HG02678 (cell line): Measurements from ENCODE around the gene PSTPIP1.
A peak's percentile ranks its signal among the peaks of the same experiment; 100 is the strongest.
"Not testable (repeated sequence)": the region's sequence is repeated elsewhere in the genome, so short reads cannot be mapped to it uniquely, and the experiment has no call there.

Source experiments
- ATAC-seq: cut with Tn5 transposase; IDR thresholded peaks from one replicate; pipeline ENCODE4 v1.9.1; 2021; ENCODE audit warnings: mild to moderate bottlenecking, moderate library complexity; ENCODE audit not compliant: unreplicated experiment

Gene PSTPIP1

DNA sequence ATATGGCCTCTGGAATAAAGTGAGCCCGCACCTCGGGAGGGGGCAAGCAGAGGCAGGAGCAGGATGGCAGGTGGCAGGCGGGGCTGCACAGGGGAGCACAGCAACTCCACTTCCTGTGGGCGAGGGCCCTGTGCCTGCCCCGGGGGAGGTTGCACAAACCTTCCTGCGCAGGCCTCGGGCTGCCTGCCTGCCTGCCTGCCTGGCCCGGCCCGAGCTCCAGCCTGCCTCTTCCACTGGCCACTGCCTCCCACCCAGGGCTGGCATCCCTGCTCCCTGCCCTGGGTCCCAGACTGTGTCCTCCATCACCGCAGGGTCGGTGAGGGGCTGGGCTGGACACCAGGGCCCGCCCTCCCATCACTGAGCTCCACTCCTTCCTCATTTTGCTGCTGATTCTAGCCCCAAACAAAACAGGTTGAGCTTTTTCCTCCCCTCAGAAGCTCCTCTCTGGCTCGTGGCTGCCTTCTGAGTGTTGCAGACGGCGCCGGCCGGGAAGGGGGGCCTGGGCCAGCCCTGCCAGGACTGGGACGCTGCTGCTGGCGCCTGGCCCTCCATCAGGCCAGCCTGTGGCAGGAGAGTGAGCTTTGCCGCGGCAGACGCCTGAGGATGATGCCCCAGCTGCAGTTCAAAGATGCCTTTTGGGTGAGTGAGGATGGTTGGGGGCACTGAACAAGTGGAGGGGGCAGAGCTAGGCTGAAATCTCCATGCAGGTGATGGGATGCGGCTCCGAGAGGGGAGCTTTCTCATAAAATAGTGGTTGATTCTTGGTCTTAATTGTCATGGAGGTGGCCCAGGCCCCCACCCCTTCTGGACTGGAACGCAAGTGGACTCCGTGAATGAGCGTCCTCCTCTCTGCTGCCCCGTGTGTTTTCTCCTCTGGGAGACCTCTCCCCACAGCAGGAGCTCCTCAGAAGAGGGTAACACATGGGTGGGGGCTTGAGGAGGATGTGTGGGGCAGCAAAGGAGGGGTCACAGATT lies at the start of gene PSTPIP1:
Gene PSTPIP1, plus strand, starts transcription at position 156 of the 975 bp plus-strand sequence. Its CDS starts 448 bp downstream, at position 604.
- peak; percentile 65 for ATAC-seq

DNA sequence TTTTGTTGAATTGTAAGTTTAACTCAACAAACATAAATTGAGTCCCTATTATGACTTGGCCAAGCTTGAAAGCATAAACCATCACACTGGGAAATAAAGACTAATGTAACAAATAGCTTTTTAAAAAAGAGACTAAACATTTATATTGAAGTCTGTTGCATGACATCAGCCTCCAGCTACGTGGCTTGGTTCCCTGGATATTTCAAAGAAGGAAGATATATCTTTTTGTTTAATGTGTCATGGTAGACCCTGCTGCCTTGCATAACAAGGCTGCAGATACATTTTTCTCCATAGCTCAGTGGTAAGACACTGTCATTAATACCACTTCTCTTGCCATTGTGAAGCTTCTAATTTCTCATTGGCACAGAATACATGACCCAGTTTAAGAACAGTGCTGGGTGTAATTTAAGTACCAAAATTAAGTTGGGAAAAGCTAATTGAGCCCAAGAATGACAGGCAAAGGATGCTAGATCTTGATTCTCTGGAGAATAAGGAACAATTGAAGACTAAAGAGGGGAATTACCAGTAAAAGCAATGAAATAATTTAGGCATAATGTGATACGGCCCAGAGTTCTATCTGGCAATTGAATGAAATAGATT lies 49.3 kb upstream of the PSTPIP1 start:
- ATAC-seq, result no peak

DNA sequence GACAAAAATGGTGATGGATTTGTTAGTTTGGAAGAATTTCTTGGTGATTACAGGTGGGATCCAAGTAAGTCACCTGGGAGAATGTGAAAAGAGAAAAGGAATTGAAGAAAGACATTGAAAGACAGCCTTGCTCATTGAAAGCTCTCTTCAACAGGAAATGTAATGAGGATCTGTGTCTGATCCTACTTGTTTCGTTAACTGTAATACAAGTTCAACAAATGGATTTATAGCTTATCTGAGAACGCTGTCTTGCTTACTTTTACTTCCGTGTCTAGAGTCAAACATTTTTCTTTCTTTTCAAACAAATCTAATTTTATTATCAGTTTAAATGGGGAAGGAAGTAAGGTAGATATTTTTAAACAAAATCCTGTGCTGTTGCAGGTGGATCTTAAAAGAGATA lies 47.5 kb upstream of the PSTPIP1 start:
- ATAC-seq, result no peak

- ATAC-seq, result no peak
Measured at GRCh38 chr15:76951220-76951619, 43.7 kb upstream of the PSTPIP1 start.

GRCh38 chr15:76953913-76954312 lies 41.0 kb upstream of the PSTPIP1 start:
- ATAC-seq, result no peak

GRCh38 chr15:76954744-76955143 lies 40.2 kb upstream of the PSTPIP1 start:
- ATAC-seq, result no peak

DNA sequence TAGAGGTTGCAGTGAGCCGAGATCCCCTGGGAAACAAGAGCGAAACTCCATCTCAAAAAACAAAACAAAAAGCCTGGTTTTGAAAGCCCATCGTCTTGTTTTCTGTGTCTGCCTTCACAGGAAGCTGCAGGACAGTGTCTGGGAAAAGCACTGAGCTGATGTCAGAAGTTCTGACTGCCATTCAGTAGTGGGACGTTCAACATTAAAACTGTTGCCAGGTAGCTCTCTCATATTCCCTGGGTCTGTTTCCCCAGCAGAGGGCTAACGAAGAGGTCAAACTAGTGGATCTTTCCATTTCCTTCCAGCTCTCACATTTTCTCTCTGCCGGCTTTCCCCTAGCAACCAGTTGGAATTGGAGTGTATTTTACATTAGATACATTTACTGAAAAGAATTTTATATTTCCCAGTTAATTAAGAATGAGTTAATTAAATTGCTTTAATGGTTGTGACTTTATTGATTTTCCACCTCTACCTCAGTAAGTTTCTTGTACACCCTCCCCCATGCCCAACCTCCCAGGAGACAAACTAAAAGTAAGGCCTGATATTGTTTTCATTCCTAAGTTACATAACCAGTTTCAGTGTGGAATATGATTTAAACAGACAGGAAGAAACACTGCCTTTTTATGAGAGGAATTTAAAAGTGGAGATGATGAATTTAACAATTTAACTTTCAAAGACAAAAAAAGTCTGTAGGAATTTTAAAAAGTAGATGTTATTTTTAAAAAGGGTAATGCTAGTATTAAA lies 33.5 kb upstream of the PSTPIP1 start:
- ATAC-seq, result no peak

GRCh38 chr15:76962337-76963013 lies 32.5 kb upstream of the PSTPIP1 start:
- ATAC-seq, result no peak

- no peak for ATAC-seq
Measured at GRCh38 chr15:76963596-76963995, 31.3 kb upstream of the PSTPIP1 start.

DNA sequence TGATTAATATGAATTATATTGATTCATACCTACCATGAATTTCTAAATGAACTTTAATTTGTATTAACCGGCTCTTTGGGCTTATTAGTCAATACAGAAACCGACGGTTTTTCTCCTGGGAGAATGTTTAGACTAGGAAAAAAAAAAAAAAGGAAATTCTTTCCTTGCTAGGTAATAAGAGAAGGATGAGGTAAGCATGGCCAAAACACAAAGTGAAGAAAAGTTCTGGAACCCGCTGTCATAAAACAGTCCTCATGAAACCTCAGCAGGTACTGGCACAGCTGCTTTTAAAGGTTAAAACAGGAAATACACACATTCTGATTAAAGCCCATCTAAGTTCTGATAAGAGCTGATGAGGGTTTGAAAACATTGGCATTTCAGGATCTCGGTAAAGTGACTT lies 30.8 kb upstream of the PSTPIP1 start:
- no peak for ATAC-seq

- ATAC-seq, result not testable (repeated sequence)
Measured at GRCh38 chr15:76966051-76966450, 28.9 kb upstream of the PSTPIP1 start.

- ATAC-seq, result no peak
Measured at GRCh38 chr15:76967067-76967466, 27.9 kb upstream of the PSTPIP1 start.

GRCh38 chr15:76968306-76968705 lies 26.6 kb upstream of the PSTPIP1 start:
- ATAC-seq, result no peak

DNA sequence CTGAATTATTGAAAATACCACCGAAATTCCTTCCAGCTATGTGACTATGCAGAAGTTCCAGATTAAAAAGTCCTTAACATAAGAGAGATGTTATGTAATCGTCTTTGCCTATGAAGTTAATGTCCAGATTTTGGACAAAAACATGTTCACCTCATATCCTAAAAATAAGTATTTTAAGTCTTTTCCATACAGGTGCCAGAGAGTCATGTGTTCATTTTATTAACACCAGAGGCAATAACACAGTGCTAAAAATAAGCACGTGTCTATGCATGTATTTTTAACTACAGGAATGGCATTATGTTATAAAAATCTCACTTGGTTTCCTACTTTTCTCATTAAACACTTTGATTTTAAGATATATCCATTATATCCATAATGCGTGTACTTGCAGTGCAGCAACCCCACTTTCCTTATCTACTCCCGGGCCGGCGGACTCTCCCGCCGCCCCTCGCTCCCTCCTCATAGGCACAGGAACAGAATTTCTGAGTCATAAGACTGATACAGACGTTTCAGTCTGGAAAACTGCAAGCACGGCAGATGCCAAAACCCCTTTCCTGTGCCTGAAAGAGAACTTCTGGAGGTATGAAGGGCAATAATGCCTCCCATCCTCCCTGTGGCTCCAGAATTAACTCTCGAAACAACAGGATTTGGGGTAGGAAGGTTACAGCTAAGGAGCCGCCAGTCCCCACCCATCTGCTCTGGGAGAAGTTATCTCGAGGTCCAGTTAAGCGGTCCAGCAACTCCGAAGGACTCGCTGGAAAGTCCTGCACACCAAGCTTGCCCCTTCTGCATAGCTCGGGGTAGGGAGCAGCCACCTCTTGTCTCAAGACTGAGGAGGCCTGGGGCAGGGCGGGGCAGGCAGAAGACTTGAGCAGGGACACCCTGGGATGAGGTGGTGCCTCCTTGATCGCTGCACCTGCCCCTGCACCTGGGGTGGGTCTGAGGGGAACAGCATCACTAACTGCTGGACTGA lies 22.3 kb upstream of the PSTPIP1 start:
- no peak for ATAC-seq

- ATAC-seq, result no peak
Measured at GRCh38 chr15:76973362-76973743, 21.6 kb upstream of the PSTPIP1 start.

GRCh38 chr15:76973906-76974305 lies 21.0 kb upstream of the PSTPIP1 start:
- no peak for ATAC-seq

- no peak for ATAC-seq
Measured at GRCh38 chr15:76974456-76975036, 20.4 kb upstream of the PSTPIP1 start.

DNA sequence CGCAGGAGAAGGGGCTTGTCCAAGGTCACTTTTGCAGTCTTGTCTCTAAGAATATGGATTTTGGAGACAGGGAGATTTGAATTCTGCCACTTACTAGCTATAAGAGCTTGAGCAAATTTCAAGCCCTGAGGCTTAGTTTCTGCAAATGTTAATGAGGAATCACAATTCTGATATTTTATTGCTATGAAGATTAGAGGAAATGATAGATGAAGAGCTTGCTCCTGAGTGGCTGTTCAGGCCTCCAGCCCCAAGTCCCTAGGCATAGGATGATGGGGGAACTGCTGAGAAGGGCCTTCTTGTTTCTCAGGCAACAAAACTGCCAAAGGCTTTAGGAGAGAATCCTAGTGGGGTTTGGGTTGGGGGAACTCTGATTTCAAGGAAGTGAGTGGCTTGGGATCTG lies 18.8 kb upstream of the PSTPIP1 start:
- ATAC-seq, result no peak

GRCh38 chr15:76976572-76977270 lies 18.2 kb upstream of the PSTPIP1 start:
- ATAC-seq, result no peak
